Panc1 (cell line): Measurements from ENCODE around the gene EMD. TPM values are rescaled to one million over a fixed set of nuclear protein-coding genes. Genes with fewer than 3 reads are reported as not detected.
A peak's percentile ranks its signal among the peaks of the same experiment; 100 is the strongest.
"Not testable (repeated sequence)": the region's sequence is repeated elsewhere in the genome, so short reads cannot be mapped to it uniquely, and the experiment has no call there.

Experiments
- ATAC-seq: fragments of 200-7000 bp; cut with Tn5 transposase; 2 replicates; pipeline ENCODE4 v1.9.1; 2020; ENCODE audit warnings: mild to moderate bottlenecking, moderate library complexity
- BruUV-seq: library from RNA; stranded (reverse); fragments of 400-500 nt; replicated peaks from 2 replicates; lab custom pipeline; 2021; lab: Mats Ljungman, UMichigan
- CTCF ChIA-PET: fragments of 300-600 bp; sonication (Branson Sonifier 250); formaldehyde crosslinking; loops from one replicate; lab custom pipeline; 2022; ENCODE audit warnings: antibody characterized with exemption; lab: Charles Lee
- POLR2A ChIA-PET: fragments of 300-600 bp; sonication (Branson Sonifier 250); formaldehyde crosslinking; loops from one replicate; lab custom pipeline; 2022; ENCODE audit warnings: antibody characterized with exemption; lab: Charles Lee
- DNase-seq: peaks from one replicate; pipeline ENCODE4 v3.0.0-alpha.2; 2010; ENCODE audit warnings: low read depth, low spot score
- H3K27ac ChIP-seq: 2 replicates; pipeline ENCODE4 v1.5.1; 2011; ENCODE audit warnings: mild to moderate bottlenecking, low read length, inconsistent platforms
- H3K27me3 ChIP-seq: fragments of 200-500 bp; sonication (Bioruptor generic); 2 replicates; pipeline ENCODE4 v1.6.0; 2014; ENCODE audit warnings: low read length, inconsistent platforms; ENCODE audit not compliant: control insufficient read depth, insufficient read depth
- H3K36me3 ChIP-seq: fragments of 200-500 bp; sonication (Bioruptor generic); 2 replicates; pipeline ENCODE4 v1.5.1; 2014; ENCODE audit warnings: inconsistent platforms, mild to moderate bottlenecking, low read length, moderate library complexity; ENCODE audit not compliant: control insufficient read depth, insufficient read depth
- H3K4me1 ChIP-seq: 2 replicates; pipeline ENCODE4 v1.5.1; 2011; ENCODE audit warnings: inconsistent platforms, mild to moderate bottlenecking, low read length, moderate library complexity; ENCODE audit not compliant: control insufficient read depth, insufficient read depth
- H3K4me3 ChIP-seq, 2 experiments: 2 replicates each; pipeline ENCODE4 v1.5.1; 2011 to 2012; ENCODE audit warnings: low read depth in 2 of 2, low read length in 2 of 2, mild to moderate bottlenecking in 2 of 2, inconsistent platforms in 1 of 2, moderate library complexity in 1 of 2
- H3K9me3 ChIP-seq: fragments of 200-500 bp; sonication (Bioruptor generic); 2 replicates; pipeline ENCODE4 v1.5.1; 2014; ENCODE audit warnings: low read depth, mild to moderate bottlenecking, inconsistent platforms, low read length, moderate library complexity; ENCODE audit not compliant: control insufficient read depth, insufficient read depth
- CTCF ChIP-seq: fragments of 450-650 bp; IDR thresholded peaks from 2 replicates; pipeline ENCODE4 v1.5.1; 2017; ENCODE audit warnings: mild to moderate bottlenecking
- POLR2AphosphoS5 ChIP-seq: IDR thresholded peaks from 2 replicates; pipeline ENCODE4 v1.6.1; 2012; ENCODE audit warnings: mild to moderate bottlenecking, low read depth, low read length, moderate library complexity
- REST ChIP-seq, 2 experiments: IDR thresholded peaks; 2 replicates each; pipeline ENCODE4 v1.6.1; 2011 to 2012; ENCODE audit warnings: low read depth in 2 of 2, control low read depth in 1 of 2, low read length in 1 of 2, mild to moderate bottlenecking in 1 of 2, moderate library complexity in 1 of 2; ENCODE audit not compliant: insufficient read depth in 1 of 2
- SIN3A ChIP-seq: IDR thresholded peaks from 2 replicates; pipeline ENCODE4 v1.6.1; 2012; ENCODE audit warnings: low read depth, mild to moderate bottlenecking, low read length, moderate library complexity, borderline replicate concordance; ENCODE audit not compliant: insufficient read depth
- TCF7L2 ChIP-seq: IDR thresholded peaks from 2 replicates; pipeline ENCODE4 v1.6.1; 2011; ENCODE audit warnings: mild to moderate bottlenecking, low read depth, low read length, inconsistent platforms
- in situ Hi-C: cut with HindIII; loops from 2 replicates; pipeline ENCODE4 v1.10.0; 2016; ENCODE audit warnings: low sequenced_read_pairs, low pct_unique_long_range_greater_than_20kb
- intact Hi-C: fragments of 100-400 bp; cut with micrococcal nuclease; formaldehyde crosslinking; loops from one replicate; pipeline ENCODE4 v1.10.0; 2022; ENCODE audit not compliant: unreplicated experiment
- total RNA-seq: library from RNA; stranded (reverse); gene quantifications from one replicate; pipeline ENCODE4 v1.2.1, GENCODE V29; 2021; ENCODE audit not compliant: unreplicated experiment

The EMD gene
- total RNA-seq, 1 experiment from 2014 or later, result 178 TPM

- TF ChIP-seq REST (IDR thresholded peaks at IDR 0.05; ENCODE audit: insufficient read depth in 1 of 2, low read depth in 2 of 2, low read length in 1 of 2) (no peak), TCF7L2 (no peak), POLR2AphosphoS5 (peak; percentile 57), CTCF (no peak), SIN3A (no peak)
- DNase-seq (no peak), ATAC-seq (no peak)
- Histone ChIP-seq H3K27ac (no peak overlapping the region), H3K27me3 (no peaks in the 10 kb centered on the region), H3K36me3 (peaks cover 4% of the 10 kb centered on the region), H3K4me1 (peaks cover 14% of the 10 kb centered on the region), H3K4me3 (no peak overlapping the region), H3K9me3 (no peaks in the 10 kb centered on the region)
- in situ Hi-C loops, result no loop called here
- ChIA-PET CTCF (interaction anchor here (1.2 kb wide), 1 partner anchor 10 kb away, joined by 5 read pairs; no protein-coding TSS in a partner anchor), POLR2A (no interaction called here)
- BruUV-seq, result no TSS peak
- intact Hi-C loops, result no loop called here
Measured at GRCh38 chrX:154383359-154384283, 4.5 kb downstream of the EMD start.

GRCh38 chrX:154384284-154384892 is 5.3 kb downstream of the EMD start:
- DNase-seq (no peak), ATAC-seq (no peak)
- peaks cover 14% of the 10 kb centered on the region for H3K4me1 ChIP-seq
- ChIA-PET CTCF (interaction anchor here (1.2 kb wide), 1 partner anchor 11 kb away, joined by 5 read pairs; no protein-coding TSS in a partner anchor), POLR2A (no interaction called here)
- no peak overlapping the region for H3K4me3 ChIP-seq
- intact Hi-C loops, result no loop called here
- H3K27ac ChIP-seq, result no peak overlapping the region
- TF ChIP-seq CTCF (no peak), TCF7L2 (no peak), POLR2AphosphoS5 (no peak), REST (IDR thresholded peaks at IDR 0.05; ENCODE audit: insufficient read depth in 1 of 2, low read depth in 2 of 2, low read length in 1 of 2) (no peak)
- H3K27me3 ChIP-seq, result no peaks in the 10 kb centered on the region
- no peaks in the 10 kb centered on the region for H3K9me3 ChIP-seq
- in situ Hi-C loops, result no loop called here
- peaks cover 4% of the 10 kb centered on the region for H3K36me3 ChIP-seq
- no TSS peak for BruUV-seq

GRCh38 chrX:154388094-154388493 is 9.0 kb downstream of the EMD start:
- H3K27ac ChIP-seq, POLR2A ChIA-PET, H3K27me3 ChIP-seq, H3K4me3 ChIP-seq, intact Hi-C loops, DNase-seq, H3K4me1 ChIP-seq, H3K9me3 ChIP-seq, H3K36me3 ChIP-seq, in situ Hi-C loops, BruUV-seq, CTCF ChIA-PET: not testable (repeated sequence)
- peak; percentile 47 for ATAC-seq
